ENCODE results near the gene TTC34.

TTC34 gene

GRCh38 chr1:2828586-2829250 is 27.2 kb upstream of the TTC34 start:
- TF ChIP-seq, protein P1, sequence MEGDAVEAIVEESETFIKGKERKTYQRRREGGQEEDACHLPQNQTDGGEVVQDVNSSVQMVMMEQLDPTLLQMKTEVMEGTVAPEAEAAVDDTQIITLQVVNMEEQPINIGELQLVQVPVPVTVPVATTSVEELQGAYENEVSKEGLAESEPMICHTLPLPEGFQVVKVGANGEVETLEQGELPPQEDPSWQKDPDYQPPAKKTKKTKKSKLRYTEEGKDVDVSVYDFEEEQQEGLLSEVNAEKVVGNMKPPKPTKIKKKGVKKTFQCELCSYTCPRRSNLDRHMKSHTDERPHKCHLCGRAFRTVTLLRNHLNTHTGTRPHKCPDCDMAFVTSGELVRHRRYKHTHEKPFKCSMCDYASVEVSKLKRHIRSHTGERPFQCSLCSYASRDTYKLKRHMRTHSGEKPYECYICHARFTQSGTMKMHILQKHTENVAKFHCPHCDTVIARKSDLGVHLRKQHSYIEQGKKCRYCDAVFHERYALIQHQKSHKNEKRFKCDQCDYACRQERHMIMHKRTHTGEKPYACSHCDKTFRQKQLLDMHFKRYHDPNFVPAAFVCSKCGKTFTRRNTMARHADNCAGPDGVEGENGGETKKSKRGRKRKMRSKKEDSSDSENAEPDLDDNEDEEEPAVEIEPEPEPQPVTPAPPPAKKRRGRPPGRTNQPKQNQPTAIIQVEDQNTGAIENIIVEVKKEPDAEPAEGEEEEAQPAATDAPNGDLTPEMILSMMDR (IDR thresholded peaks at IDR 0.05; ENCODE audit: extremely low read depth, insufficient read depth, missing control alignments): no peak
- in situ Hi-C loops (cut with MboI; ENCODE audit: low pct_unique_long_range_greater_than_20kb, low sequenced_read_pairs, unreplicated experiment): no loop called here
- no peak for DNase-seq (ENCODE audit: low spot score)

DNA sequence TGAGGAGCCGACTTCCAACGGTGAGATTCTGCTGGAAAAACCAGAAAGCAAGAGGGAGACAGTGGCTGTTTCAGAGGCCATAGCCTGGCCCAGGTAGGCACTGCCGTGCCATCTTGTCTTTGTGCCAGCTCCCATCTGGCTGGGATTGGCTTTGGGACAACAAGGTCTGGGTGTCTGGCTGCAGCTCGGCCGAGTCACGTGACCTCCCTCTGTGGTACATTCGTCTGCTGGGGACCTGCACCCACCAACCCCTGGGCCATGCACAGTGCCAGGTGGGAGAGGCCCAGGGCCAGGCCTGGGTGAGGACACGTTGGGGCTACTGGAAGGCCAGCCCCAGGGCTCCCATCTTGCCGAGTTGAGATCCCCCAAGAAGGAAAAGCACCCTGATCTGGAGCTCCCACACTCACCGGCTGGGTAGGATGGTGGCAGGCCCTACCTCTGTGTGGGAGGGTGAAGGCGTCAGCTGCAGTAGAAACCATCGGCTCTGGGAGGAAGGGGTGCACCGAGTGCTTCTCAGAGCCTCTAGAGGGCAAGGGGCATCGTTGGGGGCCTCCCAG is 25.3 kb upstream of the TTC34 start:
- DNase-seq (ENCODE audit: low spot score): no peak
- TF ChIP-seq, protein P1 (IDR thresholded peaks at IDR 0.05; ENCODE audit: extremely low read depth, insufficient read depth, missing control alignments): no peak
- in situ Hi-C loops (cut with MboI; ENCODE audit: low pct_unique_long_range_greater_than_20kb, low sequenced_read_pairs, unreplicated experiment): no loop called here

GRCh38 chr1:2826316-2826715 is 24.8 kb upstream of the TTC34 start:
- in situ Hi-C loops (cut with MboI; ENCODE audit: low pct_unique_long_range_greater_than_20kb, low sequenced_read_pairs, unreplicated experiment): no loop called here
- DNase-seq (ENCODE audit: low spot score): no peak
- TF ChIP-seq, protein P1 (IDR thresholded peaks at IDR 0.05; ENCODE audit: extremely low read depth, insufficient read depth, missing control alignments): no peak

GRCh38 chr1:2825487-2826189 is 24.1 kb upstream of the TTC34 start:
- no peak for DNase-seq (ENCODE audit: low spot score)
- TF ChIP-seq, protein P1 (IDR thresholded peaks at IDR 0.05; ENCODE audit: extremely low read depth, insufficient read depth, missing control alignments): no peak
- in situ Hi-C loops (cut with MboI; ENCODE audit: low pct_unique_long_range_greater_than_20kb, low sequenced_read_pairs, unreplicated experiment): no loop called here

GRCh38 chr1:2824999-2825398 is 23.5 kb upstream of the TTC34 start:
- in situ Hi-C loops (cut with MboI; ENCODE audit: low pct_unique_long_range_greater_than_20kb, low sequenced_read_pairs, unreplicated experiment): no loop called here
- no peak for DNase-seq (ENCODE audit: low spot score)
- TF ChIP-seq, protein P1 (IDR thresholded peaks at IDR 0.05; ENCODE audit: extremely low read depth, insufficient read depth, missing control alignments): no peak

GRCh38 chr1:2823921-2824610 is 22.6 kb upstream of the TTC34 start:
- in situ Hi-C loops (cut with MboI; ENCODE audit: low pct_unique_long_range_greater_than_20kb, low sequenced_read_pairs, unreplicated experiment): no loop called here
- TF ChIP-seq, protein P1 (IDR thresholded peaks at IDR 0.05; ENCODE audit: extremely low read depth, insufficient read depth, missing control alignments): no peak
- DNase-seq (ENCODE audit: low spot score): no peak

Measured in GM13977 (cell line).